Stomach (tissue), 4 donors: Measurements from ENCODE around the gene LIN37.

Source experiments
- CTCF ChIP-seq, 7 experiments: fragments of 450-650 bp in 4 of 7; fragments of 200-600 bp in 3 of 7; sonication (generic) in 3 of 7; IDR thresholded peaks; one replicate each; pipeline ENCODE4 v1.5.1; 2016 to 2019; ENCODE audit warnings: antibody characterized with exemption in 7 of 7, control low read depth in 2 of 7, mild to moderate bottlenecking in 1 of 7
- EP300 ChIP-seq: sonication (generic); formaldehyde crosslinking; IDR thresholded peaks from one replicate; pipeline ENCODE4 v1.6.1; 2017; ENCODE audit warnings: antibody characterized with exemption
- POLR2AphosphoS5 ChIP-seq, 3 donors: sonication (generic); formaldehyde crosslinking; IDR thresholded peaks; one replicate each; pipeline ENCODE4 v1.6.1; 2016; ENCODE audit warnings: antibody characterized with exemption in 3 of 3

- TF ChIP-seq EP300, result no peak
- no peak for TF ChIP-seq CTCF (IDR thresholded peaks at IDR 0.05)
- no peak for TF ChIP-seq POLR2AphosphoS5 (IDR thresholded peaks at IDR 0.05)
Measured at GRCh38 chr19:35775046-35775297, 26.6 kb downstream of the LIN37 start.
